ENCODE measurements around the gene SETD2.
"Not testable (repeated sequence)": the region's sequence is repeated elsewhere in the genome, so short reads cannot be mapped to it uniquely, and the experiment has no call there.

Gene SETD2

DNA sequence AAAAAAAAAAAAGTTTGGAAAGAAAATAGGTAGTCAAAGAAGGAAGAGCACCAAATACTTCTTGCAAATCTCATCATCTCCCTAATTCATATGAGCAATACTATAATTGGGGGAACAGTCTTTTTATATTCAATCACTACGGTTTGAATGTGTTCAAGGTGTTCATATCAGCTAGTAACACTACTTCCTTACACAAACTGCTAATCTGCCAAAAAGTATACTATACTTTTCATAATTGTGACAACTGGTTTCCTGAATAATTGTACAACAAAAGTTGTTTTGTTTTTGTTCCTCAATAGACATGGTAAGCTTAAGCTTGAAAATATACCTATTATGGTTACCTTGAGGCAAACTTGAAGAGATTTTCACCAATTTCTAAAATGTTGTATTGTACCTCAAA is 12.1 kb downstream of the SETD2 start:
- no peak for DNase-seq

GRCh38 chr3:47149339-47149933 is 14.5 kb downstream of the SETD2 start:
- no peak for DNase-seq

GRCh38 chr3:47145272-47145671 is 18.6 kb downstream of the SETD2 start:
- DNase-seq, result no peak

DNA sequence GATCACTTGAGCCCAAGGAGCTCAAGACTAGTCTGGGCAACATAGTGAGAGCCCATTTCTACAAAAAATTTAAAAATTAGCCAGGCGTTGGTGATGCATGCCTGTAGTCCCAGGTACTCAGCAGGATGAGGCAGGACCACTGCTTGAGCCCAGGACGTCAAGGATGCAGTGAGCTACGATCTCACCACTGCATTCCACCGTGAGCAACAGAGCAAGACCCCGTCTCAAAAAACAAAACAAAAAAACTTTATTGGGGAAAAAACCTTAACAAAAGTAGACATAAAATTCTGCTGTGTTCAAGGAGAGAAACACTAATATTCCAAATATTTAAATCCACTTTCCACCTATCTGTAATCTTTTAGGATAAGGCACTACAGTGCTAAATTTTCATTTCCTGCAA is 20.8 kb downstream of the SETD2 start:
- no peak for DNase-seq

DNA sequence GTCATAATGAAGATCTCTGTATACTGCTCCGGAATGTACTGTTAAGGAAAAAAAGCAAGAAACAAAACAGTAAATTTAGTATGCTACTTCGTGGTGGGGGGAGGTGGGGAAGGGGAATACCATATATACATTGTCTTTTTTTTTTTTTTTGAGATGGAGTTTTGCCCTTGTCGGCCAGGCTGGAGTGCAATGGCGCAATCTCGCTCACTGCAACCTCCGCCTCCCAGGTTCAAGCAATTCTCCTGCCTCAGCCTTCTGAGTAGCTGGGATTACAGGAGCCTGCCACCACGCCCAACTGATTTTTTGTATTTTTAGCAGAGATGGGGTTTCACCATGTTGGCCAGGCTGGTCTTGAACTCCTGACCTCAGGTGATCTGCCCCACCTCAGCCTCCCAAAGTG is 21.4 kb downstream of the SETD2 start:
- not testable (repeated sequence) for DNase-seq

GRCh38 chr3:47140973-47141461 is 22.9 kb downstream of the SETD2 start:
- DNase-seq, result not testable (repeated sequence)

GRCh38 chr3:47140553-47140952 is 23.4 kb downstream of the SETD2 start:
- not testable (repeated sequence) for DNase-seq

GRCh38 chr3:47134311-47134710 is 29.6 kb downstream of the SETD2 start:
- DNase-seq, result no peak

- no peak for DNase-seq
These were observed 30.3 kb downstream of the SETD2 start for GRCh38 chr3:47133641-47134040.

- no peak for DNase-seq
These were observed 33.4 kb downstream of the SETD2 start for GRCh38 chr3:47130557-47130956.

- no peak for DNase-seq
These were observed 35.8 kb downstream of the SETD2 start for GRCh38 chr3:47128137-47128536.

- DNase-seq, result no peak
These were observed 40.1 kb downstream of the SETD2 start for GRCh38 chr3:47123857-47124256.

GRCh38 chr3:47121409-47121808 is 42.5 kb downstream of the SETD2 start:
- DNase-seq, result no peak

DNA sequence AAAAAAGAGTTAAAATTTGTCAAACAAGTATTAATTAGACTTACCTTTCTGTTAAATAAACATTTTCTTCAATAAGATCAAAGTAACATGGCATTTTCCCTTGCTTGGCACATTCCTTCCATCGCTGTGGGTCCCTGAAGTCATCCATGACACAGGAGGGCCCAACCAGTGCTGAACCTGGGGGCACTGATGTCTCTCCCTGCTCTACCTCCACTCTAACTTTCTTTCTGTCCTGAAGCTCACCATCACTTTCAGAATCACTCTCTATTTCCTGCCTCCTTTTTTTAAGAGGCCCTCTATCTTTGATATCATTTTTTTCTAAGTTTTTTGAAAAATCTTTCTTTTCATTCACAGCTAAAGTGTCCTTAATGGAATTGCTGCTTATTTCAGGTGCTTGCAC is 43.8 kb downstream of the SETD2 start:
- no peak for DNase-seq

GRCh38 chr3:47119387-47119786 is 44.5 kb downstream of the SETD2 start:
- not testable (repeated sequence) for DNase-seq

DNA sequence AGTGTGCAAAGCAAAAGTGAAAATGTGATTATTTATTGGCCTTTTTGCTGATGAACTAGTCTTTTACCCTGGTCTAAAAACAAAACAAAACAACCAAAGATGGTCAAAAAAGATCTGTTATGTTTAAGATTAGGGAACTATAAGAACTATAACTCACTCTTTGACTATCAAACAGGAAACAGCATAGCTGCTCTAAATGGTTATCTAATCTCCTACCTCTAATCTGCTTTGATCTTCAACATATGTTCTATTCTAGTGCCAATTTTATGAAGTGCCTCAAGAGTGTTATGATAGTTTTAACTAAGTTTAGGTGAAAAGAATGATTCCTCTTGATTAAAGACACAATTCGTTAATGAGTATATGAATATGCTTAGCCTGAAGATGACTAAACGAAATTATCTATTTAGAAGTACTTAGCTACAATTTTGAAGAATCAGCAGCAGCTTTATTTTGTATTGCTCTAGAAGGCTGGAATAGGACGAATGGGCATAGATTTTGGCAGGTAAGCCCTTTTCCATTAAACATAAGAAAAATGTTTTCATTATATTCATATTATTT is 46.0 kb downstream of the SETD2 start:
- DNase-seq, result no peak

GRCh38 chr3:47115524-47115923 is 48.4 kb downstream of the SETD2 start:
- not testable (repeated sequence) for DNase-seq

DNA sequence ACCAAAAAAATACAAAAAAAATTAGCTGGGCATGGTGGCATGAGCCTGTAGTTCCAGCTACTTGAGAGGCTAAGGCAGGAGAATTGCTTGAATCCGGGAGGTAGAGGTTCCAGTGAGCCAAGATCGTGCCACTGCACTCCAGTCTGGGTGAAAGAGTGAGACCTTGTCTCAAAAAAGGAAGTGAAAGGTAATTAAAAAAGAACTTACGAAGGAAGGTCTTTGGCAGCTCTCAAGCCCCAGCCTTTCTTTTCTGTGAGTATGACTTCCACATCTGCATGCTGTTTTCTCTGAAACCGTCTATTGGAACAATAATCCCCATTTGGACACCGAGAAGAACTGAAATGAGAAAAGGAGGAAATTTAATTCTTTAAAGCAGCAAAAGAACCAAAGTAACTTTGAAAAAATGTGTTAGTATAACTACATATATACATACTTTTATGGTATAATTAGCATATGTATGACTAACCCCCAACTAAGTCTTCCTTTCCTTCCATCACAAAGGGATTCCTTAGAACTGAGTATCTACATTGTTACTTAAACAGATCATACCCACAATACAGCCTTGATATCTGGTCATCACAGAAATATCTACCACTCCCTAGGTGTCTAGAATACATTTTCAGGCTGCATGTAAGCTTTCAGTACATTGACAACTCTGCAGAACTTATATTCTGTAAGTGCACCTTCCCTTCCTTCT is 50.1 kb downstream of the SETD2 start:
- DNase-seq, result no peak

DNA sequence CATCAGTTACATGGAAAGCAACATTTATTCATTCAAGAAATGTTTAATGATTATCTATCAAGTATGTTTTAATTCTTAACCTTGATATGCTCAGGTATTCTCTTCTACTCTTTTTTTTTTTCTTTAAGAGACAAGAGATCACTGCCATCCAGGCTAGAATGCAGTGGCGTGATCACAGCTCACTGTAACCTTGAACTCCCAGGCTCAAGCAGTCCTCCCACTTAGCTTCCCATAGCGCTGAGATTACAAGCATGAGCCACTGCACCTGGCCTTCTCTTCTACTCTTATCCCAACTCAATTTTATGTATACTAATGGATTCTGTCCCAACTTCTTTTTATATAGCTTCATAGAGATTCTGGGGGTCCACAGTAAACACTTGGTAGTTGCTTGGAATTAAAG is 50.9 kb downstream of the SETD2 start:
- DNase-seq, result no peak

DNA sequence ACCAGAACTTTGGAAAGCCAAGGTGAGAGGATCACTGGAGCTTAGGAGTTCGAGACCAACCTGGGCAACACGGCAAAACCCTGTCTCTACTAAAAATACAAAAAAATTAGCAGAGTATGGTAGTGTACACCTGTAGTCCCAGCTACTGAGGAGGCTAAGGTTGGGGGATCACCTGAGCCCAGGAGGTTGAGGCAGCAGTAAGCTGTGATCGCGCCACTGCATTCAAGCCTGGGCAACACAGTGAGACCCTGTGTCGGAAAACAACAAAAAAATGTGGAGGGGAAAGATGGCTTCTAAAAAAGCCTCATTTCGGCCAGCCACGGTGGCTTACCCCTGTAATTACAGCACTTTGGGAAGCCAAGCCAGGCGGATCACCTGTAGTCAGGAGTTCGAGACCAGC is 54.5 kb downstream of the SETD2 start:
- no peak for DNase-seq

GRCh38 chr3:47108546-47108945 is 55.4 kb downstream of the SETD2 start:
- no peak for DNase-seq

- DNase-seq, result no peak
These were observed 59.7 kb downstream of the SETD2 start for GRCh38 chr3:47104259-47104658.

GRCh38 chr3:47103619-47104018 is 60.3 kb downstream of the SETD2 start:
- no peak for DNase-seq

- DNase-seq, result no peak
These were observed 61.8 kb downstream of the SETD2 start for GRCh38 chr3:47102081-47102600.

Measured in COR-L47 (cell line).